ENCODE measurements around the gene ARHGAP6. TPM values are rescaled to one million over a fixed set of nuclear protein-coding genes. Genes with fewer than 3 reads are reported as not detected.

Gene ARHGAP6
- total RNA-seq, 1 donor from 2014 or later, result 1.2 TPM

DNA sequence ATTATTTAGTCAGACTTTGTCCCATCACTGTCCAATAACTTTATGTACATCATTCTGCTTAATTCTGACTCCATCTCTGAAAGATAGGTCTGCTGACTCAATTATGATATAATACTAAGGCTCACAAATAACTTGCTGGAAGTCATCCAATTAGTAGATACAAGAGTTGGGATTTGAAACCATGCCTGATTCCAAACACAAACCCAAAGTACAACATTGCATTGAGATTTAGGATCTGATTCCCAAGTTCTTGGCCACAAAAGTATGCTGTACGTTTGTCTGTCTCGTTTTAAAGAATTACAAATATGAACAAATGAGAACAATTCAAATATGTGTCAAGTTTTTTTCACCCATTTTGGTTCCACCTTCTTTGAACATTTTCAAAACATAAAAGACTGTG, 263.8 kb downstream of the ARHGAP6 start:
- no peaks in the 10 kb centered on the region for H3K27me3 Mint-ChIP-seq (ENCODE audit: insufficient read depth, low read depth)
- H3K36me3 ChIP-seq, result no peaks in the 10 kb centered on the region
- no peaks in the 10 kb centered on the region for H3K4me1 ChIP-seq
- no peaks in the 10 kb centered on the region for H3K79me2 ChIP-seq (ENCODE audit: low read depth)
- no peak overlapping the region for H3K27ac ChIP-seq
- H3K9me3 Mint-ChIP-seq, result no peaks in the 10 kb centered on the region
- no peaks in the 10 kb centered on the region for H4K20me1 ChIP-seq (ENCODE audit: low read depth)
- no peak for DNase-seq (ENCODE audit: low spot score)
- no peak overlapping the region for H3K4me3 Mint-ChIP-seq
- H3K4me3 ChIP-seq, result no peak overlapping the region
- TF ChIP-seq CTCF (IDR thresholded peaks at IDR 0.05) (no peak), EZH2 (IDR thresholded peaks at IDR 0.05) (no peak), EZH2phosphoT487 (IDR thresholded peaks at IDR 0.05) (no peak)
- H2AFZ ChIP-seq (replicated peaks), result no peak overlapping the region
- no peak overlapping the region for H3K27ac Mint-ChIP-seq
- H3K4me1 Mint-ChIP-seq, result no peaks in the 10 kb centered on the region
- H3K36me3 Mint-ChIP-seq, result no peaks in the 10 kb centered on the region
- H3F3A ChIP-seq (ENCODE audit: low read depth), result no peaks in the 10 kb centered on the region
- H3K9me3 ChIP-seq (ENCODE audit: low read depth), result no peaks in the 10 kb centered on the region
- no peak overlapping the region for H3K9ac ChIP-seq
- H3K27me3 ChIP-seq, result no peaks in the 10 kb centered on the region
- H3K4me2 ChIP-seq, result no peak overlapping the region

DNA sequence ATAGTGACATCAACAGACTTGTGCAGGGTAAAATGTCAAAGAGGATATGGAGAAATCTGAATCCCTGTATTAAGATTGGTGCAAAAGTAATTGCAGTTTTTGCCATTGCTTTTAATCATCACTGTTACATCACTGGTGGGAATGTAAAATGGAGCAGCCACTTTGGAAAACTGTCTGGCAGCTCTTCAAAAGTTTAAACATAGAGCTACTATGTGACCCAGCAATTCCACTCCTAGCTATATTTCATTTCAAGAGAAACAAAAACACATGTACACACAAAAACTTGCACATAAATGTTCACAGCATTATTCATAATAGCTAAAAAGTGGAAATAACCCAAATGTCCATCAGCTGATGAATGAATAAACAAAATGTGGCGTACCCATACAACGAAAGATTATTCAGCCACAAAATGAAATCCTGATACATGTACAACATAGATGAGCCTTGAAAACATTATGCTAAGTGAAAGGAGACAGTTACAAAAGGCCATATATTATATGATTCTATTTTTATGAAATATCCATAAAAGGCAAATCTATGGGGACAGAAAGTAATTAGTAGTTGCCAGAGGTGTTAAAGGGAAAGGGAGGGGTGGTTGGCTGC, 266.1 kb downstream of the ARHGAP6 start:
- no peak for DNase-seq (ENCODE audit: low spot score)
- H3K9me3 Mint-ChIP-seq, result no peaks in the 10 kb centered on the region
- no peaks in the 10 kb centered on the region for H3K36me3 Mint-ChIP-seq
- Histone ChIP-seq H3K4me3 (no peak overlapping the region), H3K79me2 (ENCODE audit: low read depth) (no peaks in the 10 kb centered on the region), H3K27me3 (no peaks in the 10 kb centered on the region), H3F3A (ENCODE audit: low read depth) (no peaks in the 10 kb centered on the region), H3K9ac (no peak overlapping the region), H3K36me3 (no peaks in the 10 kb centered on the region), H3K4me1 (no peaks in the 10 kb centered on the region), H3K9me3 (ENCODE audit: low read depth) (no peaks in the 10 kb centered on the region), H4K20me1 (ENCODE audit: low read depth) (no peaks in the 10 kb centered on the region), H2AFZ (replicated peaks) (no peak overlapping the region), H3K27ac (no peak overlapping the region), H3K4me2 (no peak overlapping the region)
- H3K4me1 Mint-ChIP-seq, result no peaks in the 10 kb centered on the region
- H3K27me3 Mint-ChIP-seq (ENCODE audit: insufficient read depth, low read depth), result no peaks in the 10 kb centered on the region
- H3K27ac Mint-ChIP-seq, result no peak overlapping the region
- TF ChIP-seq EZH2phosphoT487 (IDR thresholded peaks at IDR 0.05) (no peak), EZH2 (IDR thresholded peaks at IDR 0.05) (no peak), CTCF (IDR thresholded peaks at IDR 0.05) (no peak)
- H3K4me3 Mint-ChIP-seq, result no peak overlapping the region

DNA sequence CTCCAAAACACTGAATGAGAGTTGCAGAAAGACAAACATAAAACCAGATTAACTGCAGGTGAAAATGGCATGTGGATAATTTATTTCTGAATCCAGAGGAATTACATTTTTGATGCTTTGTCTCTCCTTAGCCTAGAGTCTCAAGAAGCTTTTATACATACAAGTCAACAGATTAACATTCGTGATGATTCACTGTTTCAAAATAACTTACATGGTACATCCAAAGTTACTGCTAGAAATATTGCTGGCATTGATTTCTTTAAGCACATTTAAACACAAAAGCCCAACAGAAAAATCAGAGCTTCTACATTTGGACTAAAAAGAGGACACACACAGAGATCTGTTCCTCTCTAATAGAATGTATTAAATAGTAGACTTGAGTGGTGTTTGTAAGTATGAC, 266.9 kb downstream of the ARHGAP6 start:
- Histone ChIP-seq H3K36me3 (no peaks in the 10 kb centered on the region), H2AFZ (replicated peaks) (no peak overlapping the region)

More for the DNA sequence above, 266.9 kb downstream of the ARHGAP6 start:
- TF ChIP-seq EZH2phosphoT487 (IDR thresholded peaks at IDR 0.05) (no peak), EZH2 (IDR thresholded peaks at IDR 0.05) (no peak), CTCF (IDR thresholded peaks at IDR 0.05) (no peak)
- Histone ChIP-seq H3F3A (ENCODE audit: low read depth) (no peaks in the 10 kb centered on the region), H3K27me3 (no peaks in the 10 kb centered on the region), H3K27ac (no peak overlapping the region), H3K9ac (no peak overlapping the region), H3K4me1 (no peaks in the 10 kb centered on the region), H3K79me2 (ENCODE audit: low read depth) (no peaks in the 10 kb centered on the region), H3K4me3 (no peak overlapping the region), H3K4me2 (no peak overlapping the region), H3K9me3 (ENCODE audit: low read depth) (no peaks in the 10 kb centered on the region), H4K20me1 (ENCODE audit: low read depth) (no peaks in the 10 kb centered on the region)
- no peaks in the 10 kb centered on the region for H3K27me3 Mint-ChIP-seq (ENCODE audit: insufficient read depth, low read depth)
- no peak overlapping the region for H3K27ac Mint-ChIP-seq
- H3K4me1 Mint-ChIP-seq, result no peaks in the 10 kb centered on the region
- no peak for DNase-seq (ENCODE audit: low spot score)
- no peaks in the 10 kb centered on the region for H3K9me3 Mint-ChIP-seq
- H3K4me3 Mint-ChIP-seq, result no peak overlapping the region
- H3K36me3 Mint-ChIP-seq, result no peaks in the 10 kb centered on the region

Data from neural progenitor cell (in vitro differentiated cells).